ENCODE data around the gene NANS.
"Not testable (repeated sequence)": the region's sequence is repeated elsewhere in the genome, so short reads cannot be mapped to it uniquely, and the experiment has no call there.

NANS gene

DNA sequence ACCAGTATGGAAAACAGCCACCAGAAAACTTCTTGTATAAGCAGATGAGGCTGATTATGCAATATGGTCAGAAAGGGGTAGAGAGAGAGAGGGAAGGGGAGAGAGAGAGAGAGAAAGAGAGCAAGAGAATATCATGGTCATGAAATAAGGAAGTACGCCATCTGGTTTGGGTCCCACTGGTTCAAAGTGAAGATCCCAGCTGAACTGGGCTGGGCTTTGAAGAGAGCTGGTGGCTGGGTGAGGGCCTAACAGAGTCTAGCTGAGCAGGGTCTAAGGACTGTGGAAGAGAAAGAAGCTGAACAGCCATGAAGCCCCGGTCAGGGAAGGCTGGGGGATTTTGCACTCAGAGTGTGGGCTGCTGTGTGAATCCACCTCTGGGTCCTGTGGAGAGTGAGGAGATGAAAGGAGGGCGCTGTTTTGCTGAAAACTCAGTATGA is 47.9 kb downstream of the NANS start:
- DNase-seq, result no peak

DNA sequence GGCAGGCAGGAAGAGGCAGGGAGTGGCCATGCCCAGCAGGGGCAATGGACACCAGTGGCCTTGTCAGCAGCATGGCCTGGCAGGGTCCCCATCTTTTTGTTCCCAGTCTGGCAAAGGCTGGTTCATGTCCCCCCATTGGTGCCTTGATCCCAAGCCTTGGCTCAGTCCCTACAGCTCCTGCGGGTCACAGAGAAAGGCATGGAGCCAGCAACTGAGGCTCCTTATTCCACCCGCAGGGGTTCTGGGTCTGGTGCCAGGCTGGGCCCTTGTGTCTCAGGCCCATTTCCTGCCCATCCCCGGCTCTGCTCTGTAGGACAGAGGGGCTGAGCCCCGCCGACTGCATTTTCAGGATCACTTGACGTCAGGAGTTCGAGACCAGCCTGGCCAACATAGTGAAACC is 48.5 kb downstream of the NANS start:
- no peak for DNase-seq

DNA sequence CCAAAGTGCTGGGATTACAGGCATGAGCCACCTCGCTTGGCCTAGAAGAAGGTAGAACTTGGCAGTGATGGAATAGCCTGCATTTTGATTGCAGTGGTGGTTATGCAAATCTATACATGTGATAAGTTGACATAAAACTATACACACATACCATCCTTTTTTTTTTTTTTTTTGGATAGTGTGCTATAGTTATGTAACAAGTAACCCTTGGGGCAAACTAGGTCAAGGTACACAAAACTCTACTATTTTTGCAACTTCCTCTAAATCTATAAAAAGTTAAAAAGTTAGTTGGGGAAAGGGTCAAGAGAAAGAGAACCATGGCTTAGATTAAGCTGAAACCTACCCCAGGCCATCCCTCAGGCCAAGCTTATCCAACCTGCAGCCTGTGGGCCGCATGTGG is 51.4 kb downstream of the NANS start:
- DNase-seq, result no peak

DNA sequence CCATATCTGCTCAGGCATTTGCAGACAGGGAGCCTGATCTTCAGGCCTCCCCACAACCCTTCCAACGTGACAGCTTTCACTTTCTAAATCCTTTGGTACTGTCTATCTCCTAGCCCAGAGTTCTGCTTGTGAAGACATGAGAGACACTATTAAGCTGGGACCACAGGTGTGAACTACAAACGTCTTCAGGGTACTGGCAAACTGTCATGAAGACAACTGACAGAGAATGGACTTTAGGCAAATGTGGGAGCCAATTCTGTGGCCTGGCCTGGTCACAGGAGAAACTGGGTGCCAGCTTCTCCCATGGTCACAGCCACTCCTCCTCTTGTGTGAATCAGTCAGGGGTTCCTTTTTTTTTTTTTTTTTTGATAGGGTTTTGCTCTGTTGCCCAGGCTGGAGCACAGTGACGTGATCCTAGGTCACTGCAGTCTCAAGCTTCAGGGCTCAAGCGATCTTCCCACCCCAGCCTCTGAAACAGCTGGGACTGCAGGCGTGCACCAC is 52.0 kb downstream of the NANS start:
- no peak for DNase-seq

DNA sequence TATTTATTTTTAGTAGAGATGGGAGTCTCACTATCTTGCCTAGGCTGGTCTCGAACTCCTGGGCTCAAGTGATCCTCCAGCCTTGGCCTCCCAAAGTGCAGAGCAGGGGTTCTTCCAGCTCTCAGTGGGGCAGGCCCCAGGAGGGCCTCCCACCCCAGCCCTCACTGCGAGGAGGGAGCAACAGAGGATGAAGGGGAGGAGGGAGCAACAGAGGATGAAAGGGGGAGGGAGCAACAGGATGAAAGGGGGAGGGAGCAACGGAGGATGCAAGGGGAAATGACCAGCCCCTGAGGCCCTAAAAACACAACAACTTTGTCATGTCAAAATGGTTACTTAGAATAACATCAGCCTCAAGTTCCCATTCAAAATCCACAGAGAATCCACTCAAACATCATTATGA is 52.5 kb downstream of the NANS start:
- no peak for DNase-seq

DNA sequence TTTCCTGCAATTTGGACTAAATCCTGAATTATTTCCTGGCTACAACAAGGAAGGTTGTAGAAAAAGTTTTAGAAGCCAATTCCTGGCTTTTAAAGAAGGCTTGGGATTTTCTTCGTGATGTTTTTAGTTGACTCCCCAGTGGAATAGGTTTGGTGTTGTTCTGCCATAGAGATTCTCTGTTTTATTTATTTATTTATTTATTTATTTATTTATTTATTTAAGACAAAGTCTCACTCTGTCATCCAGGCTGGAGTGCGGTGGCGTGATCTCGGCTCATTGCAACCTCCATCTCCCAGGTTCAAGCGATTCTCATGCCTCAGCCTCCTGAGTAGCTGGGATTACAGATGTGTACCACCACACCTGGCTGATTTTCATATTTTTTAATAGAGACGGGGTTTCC is 60.6 kb downstream of the NANS start:
- DNase-seq, result not testable (repeated sequence)

DNA sequence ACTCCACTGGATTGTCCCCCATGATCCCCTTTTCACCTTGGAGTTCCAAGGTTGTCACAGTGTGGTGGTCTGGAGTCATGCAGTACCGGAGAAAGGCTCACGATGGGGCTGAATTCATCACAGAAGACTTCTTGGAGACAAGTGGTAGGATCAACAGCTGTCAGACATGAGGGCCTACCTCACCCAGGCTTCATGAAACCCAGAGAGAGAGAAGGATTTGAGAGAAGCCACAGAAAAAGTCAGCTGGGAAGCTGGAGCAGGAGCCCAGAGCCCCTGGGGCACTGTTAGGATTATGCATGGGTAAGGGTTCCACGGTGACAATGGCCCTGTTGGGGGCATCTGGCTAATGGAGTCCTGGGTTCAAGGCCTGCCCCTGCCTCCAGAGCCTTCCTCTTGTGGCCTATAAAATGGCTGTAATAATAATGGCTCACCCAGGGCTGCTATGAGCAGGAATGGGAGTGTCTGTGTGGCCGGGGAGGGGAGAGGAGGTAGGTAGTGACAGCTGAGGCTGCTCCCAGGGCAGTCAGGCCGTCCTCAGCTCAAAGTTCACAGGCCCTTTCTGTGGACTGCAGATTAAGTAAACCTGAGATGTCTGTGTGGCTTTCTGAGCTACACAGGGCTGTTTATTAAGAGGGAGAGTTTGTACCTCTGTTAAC is 61.6 kb downstream of the NANS start:
- no peak for DNase-seq

DNA sequence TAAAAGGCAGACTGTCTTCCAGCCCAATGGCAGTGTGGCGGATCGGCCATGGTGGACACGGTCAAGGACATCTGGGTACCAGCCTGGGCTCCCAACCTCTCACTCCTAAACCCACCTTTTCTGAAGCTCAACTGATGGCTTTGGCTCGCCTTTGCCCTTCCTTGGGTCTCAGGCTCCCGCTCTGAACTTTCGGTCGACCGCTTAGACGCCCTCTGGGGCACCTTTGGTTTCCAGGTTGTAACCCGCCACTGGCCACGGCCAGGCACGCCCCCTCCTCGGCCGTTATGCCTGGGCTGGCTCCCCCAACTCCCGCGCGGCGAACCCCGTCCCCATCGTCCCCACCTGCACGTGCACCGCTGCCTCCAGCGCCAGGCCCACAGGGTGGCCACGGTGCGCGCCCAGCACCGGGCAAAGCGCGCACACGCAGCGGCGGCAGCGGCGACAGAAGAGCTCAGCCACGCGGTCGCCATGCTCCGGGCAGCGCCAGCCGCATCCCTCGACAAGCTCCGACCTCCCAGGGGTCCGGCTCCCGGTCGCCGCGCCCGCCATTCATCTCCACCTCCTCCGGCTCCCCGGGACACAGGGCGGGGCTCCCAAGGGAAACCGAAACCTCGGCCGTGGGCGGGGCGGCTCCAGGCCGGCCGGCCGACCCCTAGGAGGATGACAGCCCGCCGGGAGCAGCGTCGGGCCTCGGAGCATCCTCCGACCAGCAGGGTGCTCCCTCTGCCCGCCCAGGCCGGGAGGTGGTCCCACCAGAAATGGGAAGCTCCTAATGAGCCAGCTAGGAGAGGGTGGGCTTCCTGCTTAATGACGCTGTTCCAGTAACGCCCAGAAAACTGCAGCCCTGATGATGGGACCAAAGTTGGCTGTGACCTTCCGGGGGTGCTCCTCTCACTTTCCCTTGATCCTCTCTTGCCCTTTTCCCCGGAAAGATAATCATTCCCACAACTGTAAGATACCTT is 62.4 kb downstream of the NANS start, which contains the start of gene TRIM14:
Gene TRIM14 (minus strand): TSS at position 583 of the 962 bp plus-strand sequence. CDS start 34 bp downstream, at position 549.
- peak; percentile 58 for DNase-seq

DNA sequence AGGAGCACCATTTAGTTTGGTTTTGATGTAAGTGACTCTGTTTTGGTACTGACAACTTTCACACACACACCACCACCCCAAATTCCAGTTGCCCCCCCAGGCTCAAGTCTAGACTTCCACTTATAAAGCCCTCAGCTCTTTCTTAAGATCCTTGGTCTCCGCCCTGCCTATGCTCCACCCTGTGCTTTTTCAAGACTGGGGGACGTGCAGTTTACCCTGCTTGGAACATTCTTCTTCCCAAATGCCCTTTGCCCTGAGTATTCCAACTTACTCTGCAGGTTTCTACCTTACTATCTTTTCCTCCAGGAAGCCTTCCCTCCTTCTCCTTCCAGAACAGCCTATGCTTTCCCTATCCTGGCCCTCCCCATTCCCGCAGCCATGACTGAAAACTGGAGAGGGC is 63.9 kb downstream of the NANS start:
- DNase-seq, result no peak

DNA sequence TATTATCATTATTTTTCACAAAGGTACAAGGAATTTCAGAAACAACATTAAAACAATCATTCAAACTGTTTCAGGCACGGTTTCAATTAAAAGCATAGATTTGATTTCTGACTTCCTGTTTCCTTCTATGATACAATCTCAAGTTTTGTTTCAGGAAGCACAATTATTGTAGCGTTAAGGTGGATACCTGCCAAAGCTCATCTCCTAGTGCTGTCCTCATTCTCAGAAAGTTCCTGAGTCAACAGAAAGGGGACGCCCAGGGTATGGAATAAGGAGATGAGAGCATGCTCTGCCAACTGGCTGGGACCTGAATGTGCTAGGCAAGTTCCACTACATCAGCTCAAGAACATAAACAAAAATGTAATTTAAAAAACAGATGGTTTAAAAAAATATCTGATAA is 64.5 kb downstream of the NANS start:
- DNase-seq, result no peak

DNA sequence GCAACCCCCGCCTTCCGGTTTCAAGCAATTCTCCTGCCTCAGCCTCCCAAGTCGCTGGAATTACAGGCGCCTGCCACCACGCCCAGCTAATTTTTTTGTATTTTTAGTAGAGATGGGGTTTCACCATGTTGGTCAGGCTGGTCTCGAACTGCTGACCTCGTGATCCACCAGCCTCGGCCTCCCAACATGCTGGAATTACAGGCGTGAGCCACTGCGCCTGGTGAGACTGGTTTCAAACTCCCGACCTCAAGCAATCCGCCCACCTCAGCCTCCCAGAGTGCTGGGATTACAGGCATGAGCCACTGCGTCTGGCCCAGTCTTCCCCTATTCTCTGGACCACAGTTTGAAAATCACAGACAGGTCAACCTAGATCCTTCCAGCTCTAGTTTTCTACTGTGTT is 67.6 kb downstream of the NANS start:
- DNase-seq, result not testable (repeated sequence)

DNA sequence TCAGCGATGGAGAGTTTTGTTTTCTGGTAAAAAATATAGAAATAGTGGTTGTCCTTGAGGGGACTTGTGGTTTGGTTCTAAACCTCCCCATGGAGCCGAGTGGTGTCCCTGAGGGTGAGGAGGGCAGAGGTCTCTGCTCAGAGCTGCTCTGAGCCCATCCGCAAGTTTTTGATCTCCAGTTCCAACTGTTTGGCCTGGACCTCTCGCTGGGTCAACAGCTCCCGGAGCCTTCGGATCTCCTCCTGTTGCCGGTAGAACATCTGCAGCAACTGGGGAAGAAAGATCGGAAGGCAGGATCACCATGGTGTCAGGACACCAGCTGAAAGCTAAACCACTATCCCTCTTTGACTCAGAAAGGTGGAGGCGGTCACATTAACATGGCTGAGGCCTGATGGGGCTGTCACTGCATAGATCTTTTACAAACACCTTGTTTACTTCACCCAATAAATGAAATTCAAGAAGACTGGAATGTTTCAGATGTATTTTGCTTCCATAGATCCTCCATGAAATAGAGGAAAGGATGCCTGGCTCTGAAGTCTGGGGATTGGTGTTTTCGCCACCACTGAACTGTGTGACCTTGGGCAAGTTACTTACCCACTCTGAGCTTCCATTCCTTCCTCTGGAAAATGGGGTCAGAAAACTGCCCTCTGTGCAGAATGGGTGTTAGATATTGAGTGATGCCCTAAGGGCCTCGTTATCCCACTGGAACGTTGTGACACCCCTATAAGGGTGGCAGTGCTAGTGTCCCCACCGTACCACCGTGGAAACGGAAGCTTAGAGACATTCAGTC is 68.3 kb downstream of the NANS start:
- DNase-seq, result no peak

DNA sequence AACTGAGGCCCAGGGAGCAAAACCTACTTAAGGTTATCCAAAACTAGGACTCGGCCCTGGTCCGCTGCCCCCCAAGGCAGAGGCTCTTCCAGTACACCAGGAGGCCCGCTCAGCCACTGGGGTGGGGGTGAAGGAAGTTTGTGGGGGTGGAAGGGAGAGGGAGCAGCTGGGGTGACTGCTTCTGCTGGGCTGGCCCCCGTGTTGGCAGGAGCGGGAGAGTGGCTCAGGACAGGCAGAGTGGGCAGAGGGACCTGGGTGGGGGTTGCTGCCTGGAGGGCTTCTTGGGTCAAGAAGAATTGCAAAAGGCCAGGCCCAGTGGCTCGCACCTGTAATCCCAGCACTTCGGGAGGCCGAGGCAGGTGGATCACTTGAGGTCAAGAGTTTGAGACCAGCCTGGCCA is 70.7 kb downstream of the NANS start:
- DNase-seq, result no peak

DNA sequence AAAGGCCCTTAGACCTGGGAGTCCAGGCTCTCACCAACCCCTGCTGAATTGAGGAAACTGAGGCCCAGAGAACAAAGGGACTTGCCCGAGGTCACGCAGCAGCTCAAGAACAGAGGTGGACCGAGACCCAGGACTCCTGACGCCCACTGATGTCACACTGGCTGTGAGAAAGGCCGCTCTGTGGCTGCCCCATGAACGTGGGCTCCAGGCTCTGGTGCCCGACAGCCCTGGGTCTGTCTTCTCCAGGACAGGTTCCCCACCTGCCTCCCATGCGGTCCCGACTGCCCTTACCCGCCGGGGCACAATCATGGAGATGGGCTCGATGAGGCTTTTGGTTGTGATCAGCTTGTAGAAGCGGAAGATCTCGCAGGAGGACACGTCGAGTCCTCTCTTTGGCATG is 71.8 kb downstream of the NANS start:
- no peak for DNase-seq

DNA sequence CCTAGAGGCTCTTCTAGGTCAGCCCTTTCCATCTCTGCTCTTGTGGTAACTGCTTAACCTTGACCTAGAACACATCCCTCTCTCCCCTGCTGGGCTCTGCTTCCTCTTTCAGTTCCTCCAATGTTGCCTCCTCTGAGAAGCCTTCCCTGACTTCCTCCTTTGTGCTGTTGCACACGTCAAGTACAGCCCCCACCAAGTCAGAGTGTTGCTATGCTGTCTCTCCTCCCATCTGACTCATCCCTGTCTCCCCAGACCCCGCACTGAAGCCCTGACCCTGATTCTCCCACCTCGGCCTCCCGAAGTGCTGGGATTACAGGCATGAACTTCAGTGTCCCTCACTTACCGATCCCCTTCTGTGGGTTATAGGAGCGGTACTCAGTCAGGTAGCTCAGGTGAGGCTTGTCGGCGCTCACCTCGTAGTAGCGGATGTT is 72.9 kb downstream of the NANS start:
- DNase-seq, result no peak

DNA sequence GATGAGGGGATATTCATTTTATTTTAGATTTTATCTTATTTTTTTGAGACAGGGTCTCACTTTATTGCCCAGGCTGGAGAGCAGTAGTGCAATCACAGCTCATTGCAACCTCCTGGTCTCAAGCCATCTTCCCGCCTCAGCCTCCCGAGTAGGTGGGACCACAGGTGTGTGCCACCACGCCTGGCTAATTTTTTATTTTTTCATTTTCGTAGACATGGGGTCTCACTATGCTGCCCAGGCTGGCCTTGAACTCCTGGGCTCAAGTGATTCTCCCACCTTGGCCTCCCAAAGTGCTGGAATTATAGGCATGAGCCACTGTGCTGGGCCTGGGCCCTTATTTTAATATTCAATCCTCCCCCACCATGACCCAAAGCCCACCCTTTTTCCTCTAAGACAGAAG is 73.5 kb downstream of the NANS start:
- not testable (repeated sequence) for DNase-seq

DNA sequence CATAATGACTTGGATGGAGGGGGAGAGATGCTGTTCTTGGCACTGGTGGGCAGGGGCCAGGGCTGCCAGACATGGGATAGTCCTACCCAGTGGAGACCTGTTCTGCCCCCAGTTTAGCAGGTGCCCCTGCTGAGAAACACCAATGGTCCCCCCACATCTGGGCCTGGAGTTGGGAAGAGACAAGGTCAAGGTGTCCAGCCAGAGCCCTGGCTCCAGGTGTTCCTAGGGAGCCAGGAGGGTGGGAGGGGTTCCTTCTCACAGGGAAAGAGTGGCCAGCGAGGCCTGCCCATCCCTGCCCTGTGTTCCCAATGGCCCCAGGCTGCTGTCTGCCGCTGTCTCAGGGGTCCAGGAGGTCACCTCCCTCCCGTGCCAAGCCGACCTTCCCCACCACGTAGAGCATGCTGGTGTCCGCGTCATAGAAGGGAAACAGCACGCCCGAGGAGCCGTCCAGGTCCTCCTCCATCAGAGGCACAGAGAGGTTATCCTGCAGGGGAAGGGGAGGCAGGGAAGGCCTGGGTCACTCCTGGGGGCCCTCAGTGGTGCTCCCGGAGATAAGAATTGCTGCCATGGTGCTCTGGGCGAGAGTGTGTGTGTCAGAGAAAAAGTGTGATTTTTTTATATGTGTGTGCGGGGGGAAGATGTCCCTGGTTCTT is 74.2 kb downstream of the NANS start:
- DNase-seq, result no peak

DNA sequence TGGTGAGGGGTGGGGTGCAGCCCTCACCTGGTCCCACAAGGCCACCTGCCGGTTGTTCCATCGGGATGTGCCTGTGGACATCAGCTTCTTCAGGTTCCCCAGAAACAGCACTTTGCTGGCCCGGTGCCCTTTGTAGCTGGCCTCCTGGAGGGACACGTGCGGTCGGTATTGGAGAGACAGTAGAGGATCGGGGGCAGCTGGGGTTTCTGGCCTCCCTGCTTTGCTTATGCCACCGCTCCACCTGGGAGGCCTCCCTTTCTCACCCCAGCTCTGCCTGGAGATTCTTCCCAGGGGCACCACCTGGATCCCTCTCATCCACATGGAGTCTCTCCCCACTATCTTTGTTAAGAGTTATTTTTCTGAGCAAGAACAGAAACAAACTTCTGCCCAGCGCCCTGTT is 75.6 kb downstream of the NANS start:
- DNase-seq, result no peak

All from NCI-H345 (cell line).